ENCODE data around the gene UBA52.
"Not testable (repeated sequence)": the region's sequence is repeated elsewhere in the genome, so short reads cannot be mapped to it uniquely, and the experiment has no call there.

The UBA52 gene

DNA sequence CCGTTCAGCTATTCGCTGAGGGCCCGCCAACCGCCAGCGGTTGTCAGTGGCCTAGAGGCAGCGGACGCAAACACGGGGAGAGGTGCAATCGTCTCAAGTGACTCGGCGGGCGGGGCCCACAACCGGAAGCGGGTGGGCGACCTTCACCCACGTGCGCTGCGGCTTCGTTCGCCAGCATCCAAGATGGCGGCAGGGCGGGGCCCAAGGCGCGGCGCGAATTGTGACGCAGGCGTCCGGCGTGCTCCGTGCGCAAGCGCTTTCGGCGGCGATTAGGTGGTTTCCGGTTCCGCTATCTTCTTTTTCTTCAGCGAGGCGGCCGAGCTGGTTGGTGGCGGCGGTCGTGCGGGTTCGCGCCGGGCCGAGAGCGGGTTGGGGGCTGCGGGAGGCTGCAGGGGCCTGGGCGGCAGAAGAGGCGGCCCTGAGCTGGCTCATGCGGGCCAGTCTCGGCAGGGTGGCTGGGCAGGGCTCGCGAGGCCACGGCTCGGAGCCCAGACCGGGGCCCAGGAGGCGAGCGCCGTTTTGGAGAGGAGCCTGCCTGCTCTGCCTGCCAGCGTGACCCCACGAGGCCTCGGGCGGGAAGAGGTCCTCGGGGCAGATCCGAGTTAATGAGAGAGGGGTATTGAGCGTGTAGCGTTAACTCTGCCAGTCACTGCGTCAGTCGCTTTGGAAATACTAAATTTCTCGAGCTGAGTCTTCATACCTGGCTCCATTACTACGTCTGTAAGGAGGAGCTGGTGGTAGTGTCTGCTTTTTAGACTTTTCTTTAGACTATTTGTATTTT is at the start of gene UBA52:
Gene UBA52, plus strand, starts transcription at position 294 of the 781 bp plus-strand sequence. CDS start 1,444 bp downstream, outside the sequence.
- peak; percentile 98 for DNase-seq (ENCODE audit: low read depth in 2 of 2)

DNA sequence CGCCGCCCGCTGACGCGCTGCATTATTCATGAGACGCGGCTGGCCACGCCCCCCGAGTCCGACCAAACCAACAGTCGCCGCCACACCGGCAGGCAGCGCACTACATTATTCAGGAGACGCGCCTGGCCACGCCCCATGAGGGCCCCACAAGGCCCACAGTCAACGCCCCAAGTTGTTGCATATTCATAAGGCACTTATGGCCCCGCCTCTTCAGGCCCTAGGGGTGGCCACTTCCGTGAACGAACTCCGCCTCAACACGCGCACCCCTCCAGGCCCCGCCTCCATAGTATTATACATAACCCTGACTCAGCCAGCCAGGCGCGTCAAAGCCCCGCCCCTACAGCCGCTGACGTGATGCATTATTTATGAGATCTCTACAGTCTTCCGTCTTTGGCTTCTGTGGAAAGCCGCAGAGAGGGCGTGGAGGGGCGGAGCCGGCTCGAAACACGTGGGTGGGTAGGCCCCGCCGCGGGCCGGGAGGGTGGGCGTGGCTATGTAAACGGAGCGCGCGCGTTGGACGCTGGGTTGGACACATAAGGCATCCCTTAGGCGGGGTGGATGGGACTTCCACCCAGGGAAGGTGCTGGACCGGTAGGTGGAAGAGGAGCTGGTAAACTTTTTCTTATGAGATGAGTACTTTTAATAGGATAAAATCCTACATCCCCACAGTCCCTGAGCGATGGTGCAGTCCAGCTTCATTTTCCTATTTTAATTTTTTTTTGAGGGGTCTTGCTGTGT is 49.4 kb upstream of the UBA52 start:
- peak; percentile 100 for DNase-seq (ENCODE audit: low read depth in 2 of 2)

DNA sequence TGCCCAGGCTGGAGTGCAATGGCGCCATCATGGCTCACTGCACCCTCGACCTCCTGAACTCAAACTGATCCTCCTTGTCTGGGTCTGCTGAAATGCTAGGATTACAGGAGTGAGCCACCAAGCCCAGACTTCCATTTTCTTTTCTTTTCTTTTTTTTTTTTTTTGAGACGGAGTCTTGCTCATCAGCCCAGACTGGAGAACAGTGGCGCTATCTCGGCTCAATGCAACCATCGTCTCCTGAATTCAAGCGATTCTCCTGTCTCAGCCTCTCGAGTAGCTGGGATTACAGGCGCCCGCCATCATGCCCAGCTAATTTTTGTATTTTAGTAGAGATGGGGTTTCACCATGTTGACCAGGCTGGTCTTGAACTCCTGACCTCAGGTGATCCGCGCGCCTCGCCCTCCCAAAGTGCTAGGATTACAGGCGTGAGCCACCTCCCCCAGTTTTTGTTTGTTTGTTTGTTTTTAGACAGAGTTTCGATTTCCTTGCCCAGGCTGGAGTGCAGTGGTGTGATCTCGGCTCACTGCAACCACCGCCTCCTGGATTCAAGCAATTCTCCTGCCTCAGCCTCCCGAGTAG is 48.7 kb upstream of the UBA52 start:
- not testable (repeated sequence) for DNase-seq (ENCODE audit: low read depth in 2 of 2)

DNA sequence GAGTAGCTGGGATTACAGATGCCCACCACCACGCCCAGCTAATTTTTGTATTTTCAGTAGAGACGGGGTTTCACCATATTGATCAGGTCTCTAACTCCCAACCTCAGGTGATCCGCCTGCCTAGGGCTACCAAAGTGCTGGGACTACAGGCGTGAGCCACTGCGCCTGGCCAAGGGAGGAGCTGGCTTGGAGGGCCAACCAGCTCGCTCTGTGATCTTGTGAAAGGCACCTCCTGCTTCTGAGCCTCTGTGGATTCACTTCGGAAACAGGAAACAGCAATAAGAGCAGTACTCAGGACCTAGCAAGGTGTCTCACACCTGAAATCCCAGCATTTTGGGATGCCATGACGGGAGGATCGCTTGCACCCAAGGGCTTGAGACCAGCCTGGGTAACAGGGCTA is 47.8 kb upstream of the UBA52 start:
- DNase-seq (ENCODE audit: low read depth in 2 of 2) = no peak

DNA sequence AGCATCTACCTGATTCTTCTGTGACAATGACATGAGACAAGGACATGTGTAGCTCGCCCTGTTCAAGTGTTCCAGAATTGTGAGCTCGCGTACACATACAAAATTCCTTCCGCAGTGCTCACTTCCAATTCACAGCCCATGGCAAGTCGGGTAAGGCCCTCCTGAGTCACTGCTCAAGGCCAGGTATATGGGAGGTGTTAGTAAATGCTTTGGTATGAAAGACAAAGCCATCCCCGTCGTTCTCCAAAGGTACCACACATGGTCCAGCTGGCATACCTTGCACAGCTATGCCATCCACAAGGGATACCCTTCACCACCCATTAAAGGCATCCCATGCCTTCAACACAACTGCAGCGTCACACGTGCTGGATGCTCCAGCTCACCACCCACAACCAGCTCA is 45.3 kb upstream of the UBA52 start:
- DNase-seq (ENCODE audit: low read depth in 2 of 2) = no peak

DNA sequence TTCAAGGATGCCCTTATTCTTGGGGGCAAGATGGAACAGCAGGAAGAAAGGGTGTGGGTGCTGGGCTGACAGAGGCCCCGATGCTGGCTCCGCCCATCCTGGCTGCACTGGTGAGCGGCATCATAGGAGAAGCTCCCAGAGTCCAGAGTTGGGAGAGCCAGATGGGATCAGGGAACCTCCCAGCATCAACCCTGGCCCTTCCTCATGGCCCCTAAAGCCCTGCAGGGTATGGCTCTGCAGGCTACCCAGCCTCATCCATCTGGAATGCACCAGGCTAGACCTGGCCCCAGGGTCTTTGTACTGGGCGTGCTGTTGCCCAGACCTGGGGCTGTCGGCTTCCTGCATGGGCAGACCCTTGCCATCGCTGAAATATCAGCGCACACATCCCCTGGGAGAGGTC is 41.9 kb upstream of the UBA52 start:
- DNase-seq (ENCODE audit: low read depth in 2 of 2) = no peak

DNA sequence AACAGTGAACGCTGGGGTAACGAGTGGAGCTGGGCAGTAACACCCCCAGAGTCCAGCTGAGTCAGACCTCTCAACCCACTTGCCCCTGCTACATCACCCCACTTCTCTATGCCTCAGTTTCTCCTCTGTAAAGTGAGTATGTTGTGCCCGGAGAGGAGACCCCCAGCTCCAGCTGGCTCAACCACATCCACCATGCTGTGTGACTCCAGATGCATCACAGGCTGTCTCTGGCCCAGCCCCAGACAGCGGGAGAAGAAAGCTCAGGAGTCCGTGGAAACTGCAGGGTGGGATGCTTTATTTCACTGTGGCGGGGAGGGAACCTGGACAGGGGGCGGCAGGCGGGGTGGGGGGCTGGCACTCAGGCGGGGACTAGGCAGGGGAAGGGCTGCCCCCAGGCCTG is 40.2 kb upstream of the UBA52 start:
- DNase-seq (ENCODE audit: low read depth in 2 of 2) = no peak

DNA sequence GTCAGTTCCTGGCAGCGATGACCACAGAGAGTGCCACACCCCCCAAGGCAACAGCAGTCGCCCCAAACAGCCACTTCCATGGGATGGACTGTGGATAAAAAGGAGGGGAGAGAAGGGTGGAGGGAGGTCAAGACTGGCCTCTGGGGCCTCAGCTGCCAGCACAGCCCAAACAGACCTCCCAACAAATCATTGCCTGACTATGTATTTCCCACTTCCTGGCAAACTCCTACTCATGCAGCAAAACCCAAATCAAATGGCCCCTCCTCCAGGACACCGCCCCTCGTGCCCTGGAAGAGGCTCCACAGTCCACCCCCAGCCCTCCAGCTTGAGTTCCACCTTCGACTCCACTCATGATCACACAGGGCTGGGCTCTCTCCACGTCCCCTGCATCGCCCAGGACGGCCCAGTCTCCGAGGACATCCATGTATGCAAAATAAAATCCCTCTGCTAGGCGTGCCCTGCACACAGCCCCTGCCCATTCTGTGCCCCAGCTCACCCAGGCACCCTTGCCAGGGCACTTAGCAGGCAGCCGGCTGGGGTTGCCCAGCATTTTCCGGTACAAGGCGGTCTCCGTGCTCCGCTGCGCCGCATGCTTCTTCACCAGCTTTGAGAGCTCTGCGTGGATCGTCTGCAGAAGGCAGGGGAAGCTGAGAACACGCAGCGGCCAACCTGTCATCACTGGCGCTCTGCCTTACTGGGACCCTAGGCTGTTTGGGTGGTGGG is 39.3 kb upstream of the UBA52 start:
- DNase-seq (ENCODE audit: low read depth in 2 of 2) = no peak

DNA sequence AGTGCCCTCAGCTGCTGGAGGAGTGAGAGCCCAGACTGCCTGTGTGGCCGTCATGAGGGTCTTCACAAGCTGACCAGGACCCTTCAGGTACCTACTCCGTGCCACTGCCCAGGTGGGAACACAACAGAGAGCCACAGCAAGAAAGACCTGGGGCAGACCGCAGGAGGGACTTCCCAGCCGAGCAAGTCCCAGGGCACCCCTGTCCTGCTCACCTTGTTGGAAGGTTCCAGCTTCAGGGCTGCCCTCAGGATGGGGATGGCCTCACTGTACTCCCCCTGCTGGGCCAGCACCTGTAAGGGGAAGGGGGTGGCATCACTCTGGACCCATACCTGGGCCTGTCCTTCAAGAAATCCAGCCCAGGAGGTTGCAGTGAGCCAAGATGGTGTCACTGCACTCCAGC is 38.6 kb upstream of the UBA52 start:
- DNase-seq (ENCODE audit: low read depth in 2 of 2) = no peak

DNA sequence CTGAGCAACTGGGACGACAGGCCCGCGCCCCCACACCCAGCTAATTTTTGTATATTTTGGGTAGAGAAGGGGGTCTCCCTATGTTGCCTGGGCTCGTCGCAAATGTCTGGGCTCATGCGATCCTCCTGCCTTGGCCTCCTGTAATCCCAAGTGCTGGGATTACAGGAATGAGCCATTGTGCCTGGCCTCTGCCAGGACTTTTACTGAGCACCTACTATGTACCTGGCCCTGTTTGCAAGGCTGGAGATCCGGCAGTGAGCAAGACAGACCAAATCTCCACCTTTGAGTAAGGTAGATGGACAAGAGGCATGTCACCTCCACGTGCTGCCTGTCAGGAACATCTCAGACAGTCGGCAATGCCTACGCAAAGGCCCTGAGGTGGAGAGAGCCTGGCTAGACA is 35.2 kb upstream of the UBA52 start:
- no peak for DNase-seq (ENCODE audit: low read depth in 2 of 2)

DNA sequence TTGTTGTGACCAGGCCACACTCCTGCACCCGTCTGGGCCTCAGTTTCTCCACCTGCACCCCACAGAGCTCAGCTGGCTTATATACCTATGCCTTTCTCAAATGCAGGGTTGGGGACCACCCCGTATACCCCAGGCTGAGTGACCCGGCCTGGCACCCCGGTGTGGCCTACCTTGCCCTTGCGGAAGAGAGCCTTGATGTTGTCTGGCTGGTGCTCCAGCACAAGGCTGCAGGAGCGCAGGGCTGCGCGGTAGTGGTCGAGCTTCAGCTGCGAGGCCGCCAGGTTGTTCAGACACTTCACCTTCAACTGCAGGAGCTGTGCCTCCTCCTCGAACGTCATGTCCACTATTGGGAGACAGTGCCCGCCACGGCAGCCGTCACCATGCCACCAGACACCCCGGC is 34.2 kb upstream of the UBA52 start:
- no peak for DNase-seq (ENCODE audit: low read depth in 2 of 2)

DNA sequence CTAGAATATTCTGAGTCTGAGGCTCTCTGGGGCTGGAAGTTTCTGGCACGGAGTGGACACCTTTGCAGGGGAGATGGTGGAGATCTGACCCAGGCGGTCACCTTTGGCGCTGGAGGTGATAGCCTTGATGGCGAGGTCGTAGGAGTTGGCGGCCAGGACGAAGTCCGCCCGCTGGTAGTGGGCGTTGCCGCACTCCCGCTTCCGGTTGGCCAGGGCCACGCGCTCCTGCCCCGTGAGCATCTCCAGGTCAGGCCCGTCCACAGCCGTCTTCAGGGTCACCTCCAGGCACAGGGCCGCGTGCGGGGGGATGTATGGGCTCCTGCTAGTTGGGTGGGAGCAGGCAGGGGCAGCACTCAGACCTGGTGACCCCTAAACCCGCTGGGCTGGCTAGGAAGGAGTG is 33.5 kb upstream of the UBA52 start:
- no peak for DNase-seq (ENCODE audit: low read depth in 2 of 2)

DNA sequence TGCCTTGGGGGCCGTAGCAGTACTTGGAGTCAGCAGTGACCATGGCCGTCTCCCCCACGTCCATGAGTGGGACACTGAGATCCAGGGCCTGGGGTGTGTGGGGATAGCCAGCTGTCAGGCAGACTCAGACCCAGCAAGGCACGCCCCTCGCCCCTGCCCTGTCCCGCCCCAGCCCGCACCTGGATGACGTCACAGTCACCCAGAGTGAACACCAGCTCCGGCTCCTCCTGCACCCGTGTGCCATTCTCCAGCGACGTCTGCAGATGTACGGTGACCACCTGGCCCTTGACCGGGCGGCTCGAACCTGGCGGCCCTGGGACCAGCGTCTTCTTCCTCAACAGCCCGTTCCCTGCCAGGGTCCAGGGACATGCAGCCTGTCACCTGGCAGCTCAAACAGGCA is 32.3 kb upstream of the UBA52 start:
- no peak for DNase-seq (ENCODE audit: low read depth in 2 of 2)

DNA sequence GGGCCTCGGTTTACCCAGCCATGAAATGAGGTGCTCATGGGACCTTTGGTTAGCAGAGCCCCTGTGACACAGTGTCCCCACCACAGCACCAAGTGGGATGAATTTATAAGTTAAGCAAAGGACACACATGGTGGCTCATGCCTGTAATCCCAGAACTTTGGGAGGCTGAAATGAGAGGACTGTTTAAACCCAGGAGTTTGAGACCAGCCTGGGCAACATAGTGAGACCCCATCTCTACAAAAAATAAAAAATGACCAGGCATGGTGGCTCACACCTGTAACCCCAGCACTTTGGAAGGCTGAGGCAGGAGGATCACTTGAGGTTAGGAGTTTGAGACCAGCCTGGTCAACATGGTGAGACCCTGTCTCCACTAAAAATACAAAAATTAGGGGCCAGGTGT is 31.5 kb upstream of the UBA52 start:
- not testable (repeated sequence) for DNase-seq (ENCODE audit: low read depth in 2 of 2)

DNA sequence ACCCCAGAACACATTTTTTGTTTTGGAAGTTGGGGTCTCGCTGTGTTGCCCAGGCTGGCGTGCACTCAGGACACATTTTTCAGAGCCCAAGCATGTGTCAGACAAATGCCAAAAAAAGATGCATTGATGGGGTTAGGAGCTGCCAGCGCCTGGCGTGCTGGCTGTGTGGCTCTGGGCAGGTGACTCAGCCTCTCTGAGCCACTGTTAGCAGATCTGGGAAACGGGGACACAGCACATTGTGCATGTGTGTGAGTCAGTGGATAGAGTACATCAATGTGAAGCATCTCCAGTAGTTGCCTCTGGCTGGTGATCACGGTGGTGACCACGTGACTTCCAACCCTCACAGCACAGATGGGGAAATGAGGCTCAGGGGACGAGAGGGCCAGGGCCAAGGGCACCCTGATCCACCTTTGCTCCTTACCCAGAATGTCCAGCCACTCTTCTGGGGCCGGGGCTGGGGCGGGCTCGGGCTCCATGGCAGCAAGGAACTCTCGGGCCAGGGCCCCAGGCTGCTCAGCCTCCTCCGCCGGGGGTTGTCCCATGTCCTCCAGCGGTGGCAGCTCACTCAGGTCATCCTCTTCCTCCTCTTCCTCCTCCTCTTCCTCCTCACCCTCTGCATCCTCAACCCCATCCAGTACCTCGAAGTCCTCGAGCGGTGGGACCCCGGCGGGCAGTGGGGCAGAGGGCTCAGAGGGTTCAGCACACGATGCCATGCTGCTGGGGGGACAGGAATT is 30.2 kb upstream of the UBA52 start:
- no peak for DNase-seq (ENCODE audit: low read depth in 2 of 2)

DNA sequence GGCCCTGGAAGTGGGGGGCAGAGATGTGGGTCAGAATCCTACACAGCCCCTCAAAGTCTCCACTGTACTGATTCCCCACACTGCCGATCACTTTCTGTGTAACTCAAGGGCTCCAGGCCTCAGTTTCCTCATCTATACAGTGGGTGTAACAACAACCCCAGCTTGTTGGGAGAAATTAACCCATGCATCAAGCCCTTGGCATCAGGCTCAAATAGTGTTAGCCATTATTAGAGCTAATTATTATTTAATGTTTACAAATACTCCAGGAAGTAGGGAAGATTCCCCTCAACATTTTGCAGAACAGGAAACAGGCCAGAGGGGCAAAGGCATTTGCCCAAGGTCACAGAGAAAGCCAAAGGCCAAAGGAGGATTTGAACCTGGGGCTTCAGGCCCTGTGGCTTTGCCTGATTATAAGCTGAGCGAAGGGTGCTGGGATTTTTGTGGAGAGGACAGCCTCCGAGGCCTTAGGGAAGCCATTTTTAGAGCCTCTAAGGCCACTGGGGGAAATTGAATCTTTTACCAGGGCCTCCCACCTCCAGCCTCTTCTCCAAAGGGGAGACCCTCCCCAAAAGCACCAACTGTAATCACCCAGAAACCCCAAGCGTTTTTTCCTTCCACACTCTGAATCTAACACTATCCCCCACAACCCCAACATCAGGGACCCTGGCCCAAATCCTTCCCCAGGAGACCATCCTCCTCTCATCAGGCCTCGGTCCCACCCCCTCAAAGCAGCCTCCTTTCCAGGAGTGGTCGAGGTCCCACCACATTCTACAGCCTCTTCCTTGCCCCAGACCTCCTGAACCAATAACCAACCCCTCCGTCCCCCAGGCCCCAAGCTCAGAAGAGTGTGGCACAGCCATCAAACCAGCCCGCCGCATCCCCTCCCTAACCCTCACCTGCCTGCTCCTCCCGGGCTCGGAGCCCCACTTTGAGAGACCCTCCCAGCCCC is 29.4 kb upstream of the UBA52 start:
- DNase-seq (ENCODE audit: low read depth in 2 of 2) = no peak

DNA sequence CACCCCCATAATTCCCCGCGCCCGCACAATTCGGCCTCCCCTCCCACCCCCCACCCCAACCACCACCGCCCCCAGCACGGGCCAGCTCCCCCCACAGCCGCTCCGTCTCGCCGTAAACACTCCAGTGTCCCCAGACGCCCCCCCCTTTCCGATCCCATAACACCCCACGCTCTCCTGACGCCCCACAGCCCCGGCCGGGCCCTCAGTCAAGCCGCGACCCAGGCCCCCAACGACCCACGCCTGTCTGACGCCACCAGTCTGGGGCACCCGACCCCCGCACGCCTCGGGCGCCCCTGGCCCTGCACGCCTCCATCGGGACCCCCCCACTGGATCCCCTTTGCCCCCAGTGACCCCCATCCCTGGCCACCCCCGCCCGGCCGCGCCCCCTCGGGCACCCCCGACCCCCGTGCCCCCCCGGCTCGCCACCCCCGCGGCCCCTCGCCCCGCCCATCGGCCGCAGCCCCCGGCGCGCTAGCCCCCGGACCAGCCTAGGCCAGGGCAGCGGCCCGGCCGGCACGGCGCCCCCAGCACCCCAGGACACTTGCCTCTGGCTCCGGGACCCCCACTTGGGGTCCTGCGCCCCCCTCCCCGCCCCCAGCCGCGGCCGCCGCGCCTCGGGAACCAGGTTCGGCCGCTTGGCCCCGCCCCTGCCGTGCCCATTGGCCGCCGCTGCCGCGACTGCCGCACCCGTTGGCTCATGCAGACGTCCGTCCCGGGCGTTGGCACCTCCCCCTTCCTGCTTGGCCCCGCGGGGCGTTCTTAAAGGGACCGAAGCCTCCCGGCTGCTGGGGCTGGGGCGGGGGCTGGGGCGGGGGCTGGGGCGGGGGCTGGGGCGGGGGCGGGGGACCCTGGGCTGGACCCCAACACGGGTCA is 28.5 kb upstream of the UBA52 start, which contains the start of gene FKBP8:
Gene FKBP8, minus strand, starts transcription at position 633 of the 873 bp plus-strand sequence. CDS start 1,603 bp downstream, outside the sequence.
- peak; percentile 87 to 89 for DNase-seq (ENCODE audit: low read depth in 2 of 2)

DNA sequence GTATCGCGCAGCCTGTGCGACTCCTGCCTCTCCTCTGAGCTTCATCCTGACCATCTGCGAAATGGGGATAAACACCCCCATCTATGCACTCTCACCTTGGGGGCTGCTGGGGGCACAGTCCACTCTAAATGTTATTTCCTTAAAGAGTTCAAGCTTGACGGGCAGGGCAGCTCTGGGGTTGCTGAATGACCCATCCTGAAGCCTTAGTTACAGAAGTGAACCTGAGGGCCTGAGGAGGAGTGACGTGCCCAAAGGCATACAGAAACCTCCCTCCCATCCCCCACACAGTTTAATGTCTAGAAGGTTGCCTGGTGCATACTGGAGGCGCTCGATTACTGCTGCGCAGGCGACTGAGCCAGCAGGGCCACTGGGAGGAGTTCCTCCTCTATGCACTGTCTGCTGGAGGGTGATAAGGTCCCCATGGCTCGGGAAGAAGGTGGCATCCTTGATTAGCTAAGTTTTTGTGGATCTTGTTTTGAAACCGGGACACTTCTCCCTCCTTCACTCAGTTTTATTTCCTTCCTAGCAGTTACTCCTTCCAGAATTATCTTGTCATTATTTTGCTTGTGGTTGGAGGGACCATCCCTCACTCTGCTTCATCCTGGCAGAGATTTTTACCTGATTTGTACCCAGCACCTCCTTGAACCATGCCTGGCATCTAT is 27.7 kb upstream of the UBA52 start:
- peak in 1 of 2 donors; percentile 34 for DNase-seq (ENCODE audit: low read depth in 2 of 2)

DNA sequence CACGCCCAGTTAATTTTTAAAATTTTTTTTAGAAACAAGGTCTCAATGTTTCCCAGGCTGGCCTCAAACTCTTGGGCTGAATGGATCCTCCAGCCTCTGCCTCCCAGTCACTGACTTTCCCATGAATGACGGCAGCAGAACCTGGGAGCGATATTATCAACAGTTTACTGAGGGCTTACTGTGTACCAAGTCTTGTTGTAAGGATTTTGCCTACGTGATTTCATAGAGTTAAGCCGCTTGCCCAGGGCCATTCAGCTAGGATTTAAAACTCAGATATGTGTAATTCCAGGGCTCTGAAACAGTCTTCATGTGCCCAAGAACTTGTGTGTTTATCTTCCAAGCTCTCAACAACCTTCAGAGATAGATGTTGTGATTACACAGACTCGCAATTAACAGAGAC is 20.0 kb upstream of the UBA52 start:
- no peak for DNase-seq (ENCODE audit: low read depth in 2 of 2)

Data from activated CD8-positive, alpha-beta memory T cell treated with anti-CD3 and anti-CD28 coated beads for 4 hours (primary cell).